Thyroid gland (tissue), 4 donors: ENCODE data around the gene ALAS1.

ENCODE experiments used
- CTCF ChIP-seq, 6 experiments: fragments of 200-600 bp in 3 of 6; fragments of 450-650 bp in 3 of 6; sonication (generic) in 3 of 6; IDR thresholded peaks; one replicate each; pipeline ENCODE4 v1.5.1; 2016 to 2019; ENCODE audit warnings: antibody characterized with exemption in 6 of 6, mild to moderate bottlenecking in 2 of 6, inconsistent platforms in 1 of 6, moderate library complexity in 1 of 6
- POLR2A ChIP-seq, 2 donors: fragments of 450-650 bp; IDR thresholded peaks; one replicate each; pipeline ENCODE4 v1.6.1; 2017; ENCODE audit warnings: antibody characterized with exemption in 2 of 2, mild to moderate bottlenecking in 2 of 2, moderate library complexity in 1 of 2

GRCh38 chr3:52185311-52185710 is 12.6 kb upstream of the ALAS1 start:
- TF ChIP-seq POLR2A (IDR thresholded peaks at IDR 0.05) (no peak), CTCF (IDR thresholded peaks at IDR 0.05) (no peak)
